ENCODE data around the gene BEST4. TPM values are rescaled to one million over a fixed set of nuclear protein-coding genes. Genes with fewer than 3 reads are reported as not detected.

The BEST4 gene
- total and polyA plus RNA-seq, 7 donors, result 0.08 TPM; not detected in 6

DNA sequence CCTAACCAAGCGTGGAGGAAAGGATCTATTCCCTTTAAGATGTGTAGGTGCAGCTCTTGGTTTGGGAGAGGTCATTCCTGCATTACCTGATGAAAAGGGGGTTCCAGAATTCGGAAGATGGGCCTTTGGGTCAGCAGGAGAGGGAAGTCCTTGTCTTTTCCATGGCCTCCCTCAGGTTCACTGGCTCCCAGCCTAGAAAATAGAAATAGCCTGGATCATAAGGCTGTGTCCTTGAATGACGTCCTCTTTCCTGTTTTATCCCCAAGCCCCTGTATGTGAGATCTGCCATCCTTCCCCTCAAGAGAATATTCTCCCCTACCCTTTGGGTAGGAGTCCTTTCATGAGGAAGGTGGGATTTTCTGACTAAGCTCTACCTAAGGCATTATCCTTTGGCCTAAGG lies 27.1 kb downstream of the BEST4 start:
- 67 to 80% (median 78%) methylated on average over 3 of the region's 3 CpGs for WGBS, 3 donors
- Histone ChIP-seq H3K4me3 (no peak overlapping the region), H3K27me3 (ENCODE audit: insufficient read depth in 3 of 3, low read length in 2 of 3) (no peaks in the 10 kb centered on the region), H3K27ac (no peak overlapping the region), H3K4me1 (no peaks in the 10 kb centered on the region), H3K9me3 (no peaks in the 10 kb centered on the region), H3K36me3 (ENCODE audit: insufficient read depth in 1 of 2, low read depth in 1 of 2) (no peaks in the 10 kb centered on the region)
- intact Hi-C loops (cut with DNase I), result no loop called here
- TF ChIP-seq, protein P1, sequence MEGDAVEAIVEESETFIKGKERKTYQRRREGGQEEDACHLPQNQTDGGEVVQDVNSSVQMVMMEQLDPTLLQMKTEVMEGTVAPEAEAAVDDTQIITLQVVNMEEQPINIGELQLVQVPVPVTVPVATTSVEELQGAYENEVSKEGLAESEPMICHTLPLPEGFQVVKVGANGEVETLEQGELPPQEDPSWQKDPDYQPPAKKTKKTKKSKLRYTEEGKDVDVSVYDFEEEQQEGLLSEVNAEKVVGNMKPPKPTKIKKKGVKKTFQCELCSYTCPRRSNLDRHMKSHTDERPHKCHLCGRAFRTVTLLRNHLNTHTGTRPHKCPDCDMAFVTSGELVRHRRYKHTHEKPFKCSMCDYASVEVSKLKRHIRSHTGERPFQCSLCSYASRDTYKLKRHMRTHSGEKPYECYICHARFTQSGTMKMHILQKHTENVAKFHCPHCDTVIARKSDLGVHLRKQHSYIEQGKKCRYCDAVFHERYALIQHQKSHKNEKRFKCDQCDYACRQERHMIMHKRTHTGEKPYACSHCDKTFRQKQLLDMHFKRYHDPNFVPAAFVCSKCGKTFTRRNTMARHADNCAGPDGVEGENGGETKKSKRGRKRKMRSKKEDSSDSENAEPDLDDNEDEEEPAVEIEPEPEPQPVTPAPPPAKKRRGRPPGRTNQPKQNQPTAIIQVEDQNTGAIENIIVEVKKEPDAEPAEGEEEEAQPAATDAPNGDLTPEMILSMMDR (IDR thresholded peaks at IDR 0.05), result no peak
- DNase-seq (no peak), ATAC-seq (no peak)

DNA sequence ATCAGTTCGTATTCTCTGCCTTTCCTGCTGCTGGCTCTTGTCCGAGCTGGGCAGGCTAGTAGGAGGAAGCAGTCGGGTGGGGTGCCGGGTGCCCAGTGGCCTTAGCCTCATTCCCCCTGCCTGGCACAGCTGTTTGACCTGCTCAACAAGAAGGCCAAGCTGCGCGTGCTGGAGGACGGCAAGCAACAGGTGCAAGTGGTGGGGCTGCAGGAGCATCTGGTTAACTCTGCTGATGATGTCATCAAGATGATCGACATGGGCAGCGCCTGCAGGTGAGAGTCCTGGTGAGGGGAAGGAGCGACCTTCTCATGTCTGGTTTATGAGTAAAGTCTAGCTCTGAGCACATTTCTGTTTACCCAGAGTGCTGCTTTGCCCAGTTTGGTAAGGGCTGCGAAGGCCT lies 28.9 kb downstream of the BEST4 start:
- WGBS, 3 donors, result 55 to 62% (median 58%) methylated on average over 11 of the region's 11 CpGs
- no peaks in the 10 kb centered on the region for H3K36me3 ChIP-seq (ENCODE audit: insufficient read depth in 1 of 2, low read depth in 1 of 2)
- peak in 3 of 4 donors; percentile 13 to 48 (median 31) for ATAC-seq

DNA sequence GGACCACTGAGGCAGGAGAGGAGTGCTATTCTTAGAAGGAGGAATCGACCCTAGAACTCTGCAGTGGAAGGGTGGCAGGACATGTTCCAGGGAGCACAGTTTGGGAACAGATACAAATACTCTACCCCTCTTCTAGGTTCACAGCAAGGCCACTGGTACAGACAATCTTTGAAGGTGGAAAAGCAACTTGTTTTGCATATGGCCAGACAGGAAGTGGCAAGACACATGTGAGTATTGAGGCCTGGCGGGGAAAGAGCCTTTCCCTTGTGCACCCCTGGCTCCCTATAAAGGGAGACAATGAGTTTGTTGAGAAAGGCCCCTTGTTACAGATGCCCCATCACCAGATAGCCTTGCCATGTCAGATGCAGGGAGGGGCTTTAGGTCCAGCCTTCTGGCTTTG lies 30.6 kb downstream of the BEST4 start:
- DNase-seq (no peak), ATAC-seq (no peak)
- H3K36me3 ChIP-seq (ENCODE audit: insufficient read depth in 1 of 2, low read depth in 1 of 2), result no peaks in the 10 kb centered on the region
- 93 to 100% (median 98%) methylated on average over 2 of the region's 2 CpGs for WGBS, 3 donors
- no peaks in the 10 kb centered on the region for H3K4me1 ChIP-seq
- H3K4me3 ChIP-seq, result no peak overlapping the region
- intact Hi-C loops (cut with DNase I), result no loop called here
- H3K27ac ChIP-seq, result no peak overlapping the region
- TF ChIP-seq, protein P1 (IDR thresholded peaks at IDR 0.05), result no peak
- H3K9me3 ChIP-seq, result no peaks in the 10 kb centered on the region
- H3K27me3 ChIP-seq (ENCODE audit: insufficient read depth in 3 of 3, low read length in 2 of 3), result no peaks in the 10 kb centered on the region

More for the DNA sequence above, 28.9 kb downstream of the BEST4 start:
- Histone ChIP-seq H3K9me3 (no peaks in the 10 kb centered on the region), H3K27ac (no peak overlapping the region), H3K27me3 (ENCODE audit: insufficient read depth in 3 of 3, low read length in 2 of 3) (no peaks in the 10 kb centered on the region), H3K4me3 (no peak overlapping the region), H3K4me1 (no peaks in the 10 kb centered on the region)
- intact Hi-C loops (cut with DNase I), result no loop called here
- TF ChIP-seq, protein P1 (IDR thresholded peaks at IDR 0.05), result no peak
- DNase-seq, result no peak

DNA sequence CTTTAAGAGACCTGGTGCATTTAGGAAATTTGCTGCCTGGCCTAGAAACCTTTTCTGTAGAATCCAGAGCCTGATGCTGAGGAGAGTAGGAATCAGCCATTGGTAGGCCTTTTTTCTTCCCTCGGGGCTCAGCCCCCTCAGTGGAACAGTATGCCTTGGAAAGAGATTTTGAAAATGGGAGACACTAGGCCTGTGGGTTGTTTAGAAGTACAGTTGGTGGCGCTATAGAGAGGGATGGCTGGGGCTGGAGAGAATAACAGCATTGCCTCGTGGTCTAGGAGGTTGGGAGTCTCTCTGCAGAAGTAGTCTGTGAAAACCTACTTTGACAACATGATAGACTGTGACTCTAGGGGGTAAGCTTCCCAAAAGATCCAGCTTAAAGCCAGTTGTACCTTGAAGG lies 40.1 kb downstream of the BEST4 start:
- TF ChIP-seq, protein P1 (IDR thresholded peaks at IDR 0.05), result no peak
- intact Hi-C loops (cut with DNase I), result loop anchor here in 1 of 2 donors (2.0 kb wide), 1 partner anchor 55 kb away; no protein-coding TSS in a partner anchor
- H3K27me3 ChIP-seq (ENCODE audit: insufficient read depth in 3 of 3, low read length in 2 of 3), result no peaks in the 10 kb centered on the region
- H3K4me1 ChIP-seq, result no peaks in the 10 kb centered on the region
- H3K4me3 ChIP-seq, result no peak overlapping the region
- H3K9me3 ChIP-seq, result no peaks in the 10 kb centered on the region
- DNase-seq, result no peak
- ATAC-seq, result no peak
- no peaks in the 10 kb centered on the region for H3K36me3 ChIP-seq (ENCODE audit: insufficient read depth in 1 of 2, low read depth in 1 of 2)
- 92 to 99% (median 95%) methylated on average over 3 of the region's 3 CpGs for WGBS, 3 donors
- H3K27ac ChIP-seq, result no peak overlapping the region

DNA sequence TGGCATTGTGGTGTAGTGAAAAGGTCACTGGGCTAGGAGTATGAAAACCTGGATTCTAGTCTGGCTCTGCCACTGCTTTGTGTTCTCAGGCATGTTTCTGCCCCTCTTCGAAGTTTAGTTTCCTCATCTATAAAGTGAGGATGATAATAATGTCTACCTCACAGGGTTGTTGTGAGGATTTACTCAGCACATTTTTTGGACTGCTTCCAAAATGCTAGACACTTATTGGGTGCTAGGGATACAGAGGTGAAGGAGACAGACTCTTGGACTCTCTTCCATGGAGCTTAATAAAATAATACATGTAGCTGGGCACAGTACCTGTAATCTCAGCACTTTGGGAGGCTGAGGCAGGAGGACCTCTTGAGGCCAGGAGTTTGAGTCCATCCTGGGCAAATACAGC lies 44.8 kb downstream of the BEST4 start:
- no peak overlapping the region for H3K27ac ChIP-seq
- intact Hi-C loops (cut with DNase I), result no loop called here
- H3K36me3 ChIP-seq (ENCODE audit: insufficient read depth in 1 of 2, low read depth in 1 of 2), result no peaks in the 10 kb centered on the region
- DNase-seq (no peak), ATAC-seq (no peak)
- 93 to 100% (median 96%) methylated on average over 1 of the region's 1 CpG for WGBS, 3 donors
- no peaks in the 10 kb centered on the region for H3K9me3 ChIP-seq
- TF ChIP-seq, protein P1 (IDR thresholded peaks at IDR 0.05), result no peak
- no peaks in the 10 kb centered on the region for H3K27me3 ChIP-seq (ENCODE audit: insufficient read depth in 3 of 3, low read length in 2 of 3)
- peaks cover 7% of the 10 kb centered on the region for H3K4me1 ChIP-seq
- H3K4me3 ChIP-seq, result no peak overlapping the region

Measured in psoas muscle (tissue), 8 donors.